ENCODE results near the gene TRMT112.

The TRMT112 gene

DNA sequence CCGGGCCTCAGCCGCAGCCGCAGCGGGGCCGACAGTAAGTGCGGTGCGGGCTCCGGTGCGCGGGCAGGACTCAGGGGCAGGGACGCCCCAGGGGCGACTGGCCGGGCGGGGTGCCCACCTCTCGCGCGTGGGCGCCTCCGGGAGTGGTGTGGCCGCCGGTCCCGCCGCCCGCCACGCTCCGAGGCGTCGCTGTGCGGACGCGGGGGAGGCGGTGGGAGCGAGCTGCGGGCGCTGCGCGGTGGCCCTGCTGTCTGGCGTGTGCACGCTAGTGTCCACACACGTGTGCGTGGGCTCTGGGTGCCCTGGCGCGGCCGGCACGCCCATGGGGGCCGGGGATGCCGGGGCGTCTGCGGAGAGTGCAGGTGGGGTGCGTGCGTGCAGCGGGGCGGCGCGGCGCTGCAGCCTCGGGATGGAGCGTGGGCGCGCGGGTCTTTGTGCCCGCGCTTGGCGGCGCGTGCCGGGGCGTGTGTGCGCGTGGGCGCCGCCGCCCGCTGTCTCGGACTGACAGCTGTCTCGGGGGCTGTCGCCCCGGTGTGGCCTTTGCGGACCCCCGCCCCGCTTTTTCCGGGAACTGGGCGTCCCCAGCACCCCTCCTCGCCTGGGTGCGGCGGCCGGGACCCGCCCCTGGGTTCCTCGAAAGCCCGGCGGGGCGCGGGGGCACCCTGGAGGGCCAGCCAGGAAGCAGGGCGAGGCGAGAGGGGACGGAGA, 25.5 kb downstream of the TRMT112 start:
- no peak for DNase-seq (ENCODE audit: low read depth)

DNA sequence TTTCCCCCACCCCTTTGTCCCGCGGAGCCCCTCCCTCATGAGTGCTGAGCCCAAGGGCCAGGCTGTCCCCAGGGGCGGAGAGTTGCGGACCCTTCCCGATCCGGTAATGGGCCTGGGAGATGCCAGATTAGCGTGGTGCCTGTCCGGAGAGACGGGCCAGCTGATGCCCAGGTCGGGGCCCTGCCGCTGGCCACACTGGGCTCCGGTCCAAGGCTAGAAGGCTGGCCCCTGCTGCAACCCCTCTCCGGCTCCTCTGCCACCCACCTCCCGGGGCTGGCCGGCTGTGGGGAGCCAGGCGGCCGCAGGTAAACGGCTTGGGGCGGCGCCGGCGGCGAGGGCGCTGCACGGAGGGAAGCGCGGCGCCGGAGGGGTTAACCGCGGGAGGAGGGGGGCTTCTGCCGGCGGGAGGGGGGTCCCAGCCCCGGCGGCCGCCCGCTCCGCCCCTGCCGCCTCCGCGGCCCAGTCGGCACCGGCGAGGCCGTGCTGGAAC, 26.1 kb downstream of the TRMT112 start, which contains the start of gene KCNK4:
Gene KCNK4 (plus strand): TSS at position 41 of the 490 bp plus-strand sequence. CDS start 1,717 bp downstream, outside the sequence.
- no peak for DNase-seq (ENCODE audit: low read depth)

- DNase-seq (ENCODE audit: low read depth) = no peak
These were observed 26.8 kb downstream of the TRMT112 start for GRCh38 chr11:64290352-64291261.

- DNase-seq (ENCODE audit: low read depth) = no peak
These were observed 28.3 kb downstream of the TRMT112 start for GRCh38 chr11:64289002-64289564.

GRCh38 chr11:64288353-64288750, 29.0 kb downstream of the TRMT112 start:
- DNase-seq (ENCODE audit: low read depth) = no peak

DNA sequence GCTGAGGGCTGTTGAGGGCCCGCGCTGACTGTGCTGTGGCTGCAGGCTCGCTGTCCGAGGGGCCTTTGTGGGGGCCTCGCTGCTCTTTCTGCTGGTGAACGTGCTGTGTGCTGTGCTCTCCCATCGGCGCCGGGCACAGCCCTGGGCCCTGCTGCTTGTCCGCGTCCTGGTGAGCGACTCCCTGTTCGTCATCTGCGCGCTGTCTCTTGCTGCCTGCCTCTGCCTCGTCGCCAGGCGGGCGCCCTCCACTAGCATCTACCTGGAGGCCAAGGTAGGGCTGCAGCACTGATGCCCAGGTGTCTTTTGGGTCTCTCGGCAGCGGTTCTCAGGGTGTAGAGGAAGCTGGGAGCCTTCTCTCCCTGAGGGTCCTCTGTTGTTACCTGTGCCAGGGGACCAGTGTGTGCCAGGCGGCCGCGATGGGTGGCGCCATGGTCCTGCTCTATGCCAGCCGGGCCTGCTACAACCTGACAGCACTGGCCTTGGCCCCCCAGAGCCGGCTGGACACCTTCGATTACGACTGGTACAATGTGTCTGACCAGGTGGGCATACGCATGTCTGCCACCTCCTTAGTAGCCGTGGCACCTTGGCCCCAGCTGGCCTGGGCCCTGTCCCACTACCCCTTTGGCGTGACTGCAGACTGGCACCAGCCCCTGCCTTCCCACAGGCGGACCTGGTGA, 29.5 kb downstream of the TRMT112 start:
- DNase-seq (ENCODE audit: low read depth) = no peak

GRCh38 chr11:64286801-64287159, 30.6 kb downstream of the TRMT112 start:
- no peak for DNase-seq (ENCODE audit: low read depth)

DNA sequence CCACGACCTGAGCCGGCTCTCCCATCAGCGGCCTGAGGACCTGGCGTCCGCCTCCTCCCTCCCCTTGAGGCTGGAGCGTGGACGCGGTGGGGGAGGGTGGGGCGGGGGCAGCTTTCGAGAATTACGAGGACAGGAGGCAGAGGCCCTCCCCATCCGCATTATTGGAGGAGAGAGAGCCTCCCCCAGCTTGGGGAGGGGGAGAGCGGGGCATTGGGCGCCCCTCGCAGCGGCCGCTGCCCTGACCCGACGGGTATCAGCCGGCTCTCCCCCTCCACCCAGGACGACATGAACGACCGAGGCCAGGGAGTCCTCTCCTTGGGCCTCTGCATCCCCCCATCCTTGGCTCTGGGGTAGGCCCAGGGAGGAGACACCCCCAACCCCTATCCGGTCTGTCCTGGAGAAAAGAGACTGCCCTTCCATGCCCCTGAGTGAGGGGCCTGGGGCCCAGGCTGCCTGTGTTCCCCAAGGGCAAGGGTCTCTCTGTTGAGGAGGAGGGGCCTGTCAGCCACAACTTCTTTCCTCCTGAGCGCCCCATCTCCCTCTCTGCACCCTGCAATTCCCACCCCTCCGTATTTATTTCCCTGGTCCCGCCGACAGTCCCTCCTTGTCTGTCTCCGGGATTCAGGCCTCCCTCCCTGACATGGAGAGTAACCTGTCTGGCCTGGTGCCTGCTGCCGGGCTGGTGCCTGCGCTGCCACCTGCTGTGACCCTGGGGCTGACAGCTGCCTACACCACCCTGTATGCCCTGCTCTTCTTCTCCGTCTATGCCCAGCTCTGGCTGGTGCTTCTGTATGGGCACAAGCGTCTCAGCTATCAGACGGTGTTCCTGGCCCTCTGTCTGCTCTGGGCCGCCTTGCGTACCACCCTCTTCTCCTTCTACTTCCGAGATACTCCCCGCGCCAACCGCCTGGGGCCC, 31.2 kb downstream of the TRMT112 start:
- no peak for DNase-seq (ENCODE audit: low read depth)

GRCh38 chr11:64284962-64285884, 32.1 kb downstream of the TRMT112 start, which contains the start of gene GPR137:
GPR137 (plus strand) TSS chr11:64285848; CDS start chr11:64286525, 677 bp downstream.
- peak; percentile 85 for DNase-seq (ENCODE audit: low read depth)

GRCh38 chr11:64284048-64284961, 33.1 kb downstream of the TRMT112 start, which contains the start of gene BAD:
BAD (minus strand) TSS chr11:64284665; CDS start chr11:64284368, 297 bp downstream.
- DNase-seq (ENCODE audit: low read depth) = peak; percentile 90

- DNase-seq (ENCODE audit: low read depth) = no peak
These were observed 34.3 kb downstream of the TRMT112 start for GRCh38 chr11:64283092-64283491.

- no peak for DNase-seq (ENCODE audit: low read depth)
These were observed 35.2 kb downstream of the TRMT112 start for GRCh38 chr11:64281957-64282770.

- DNase-seq (ENCODE audit: low read depth) = no peak
These were observed 38.7 kb downstream of the TRMT112 start for GRCh38 chr11:64278576-64279190.

DNA sequence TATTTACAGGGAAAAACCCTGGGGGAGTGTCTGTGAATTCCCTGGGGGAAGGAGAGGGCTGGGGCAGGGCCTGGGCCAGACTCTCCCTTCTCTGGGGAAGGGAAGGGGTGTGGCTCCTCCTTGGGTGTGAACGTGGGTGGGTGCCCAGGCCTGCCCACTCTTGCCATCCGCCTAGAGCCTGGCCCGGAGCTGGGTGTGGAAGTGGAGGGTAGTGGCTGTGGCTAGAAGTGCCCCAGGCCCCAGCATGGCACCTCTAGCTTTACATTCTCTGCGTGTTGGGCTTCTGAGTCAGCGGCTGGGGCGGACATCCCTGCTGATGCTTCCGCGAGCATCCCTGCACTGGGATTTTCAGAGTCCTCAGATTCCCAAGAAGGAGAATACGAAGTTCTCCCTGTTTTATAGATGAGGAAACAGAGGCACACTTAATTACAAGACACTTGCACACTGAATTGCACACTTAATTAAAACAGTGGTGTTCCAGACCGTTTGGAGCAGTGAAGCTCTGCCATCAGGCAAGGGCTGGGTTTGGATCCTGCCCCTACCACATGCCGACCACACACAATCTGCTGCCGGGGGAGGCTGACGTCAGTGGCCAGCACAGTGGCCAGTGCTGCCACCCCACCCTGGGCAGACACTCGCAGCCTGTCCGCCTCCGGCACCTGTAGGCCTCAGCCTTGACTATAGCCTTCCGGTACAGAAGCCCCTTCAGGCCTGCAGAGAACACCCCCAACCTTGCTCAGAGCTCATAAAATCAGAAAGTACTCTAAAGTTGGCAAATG, 40.5 kb downstream of the TRMT112 start:
- no peak for DNase-seq (ENCODE audit: low read depth)

GRCh38 chr11:64275841-64276240, 41.5 kb downstream of the TRMT112 start:
- DNase-seq (ENCODE audit: low read depth) = no peak

GRCh38 chr11:64275031-64275800, 42.1 kb downstream of the TRMT112 start:
- no peak for DNase-seq (ENCODE audit: low read depth)

Data from activated T-helper 9 cell treated with anti-CD3 and anti-CD28 coated beads, Interleukin-2, amount 50 U/mL, for 16 hours (primary cell).